GM12878 (cell line): Measurements from ENCODE around the gene PIP4K2A. TPM values are rescaled to one million over a fixed set of nuclear protein-coding genes. Genes with fewer than 3 reads are reported as not detected.

Experiments used
- ATAC-seq: fragments of 200-7000 bp; cut with Tn5 transposase; 3 replicates; pipeline ENCODE4 v1.9.1; 2020; ENCODE audit warnings: mild to moderate bottlenecking, moderate library complexity
- BruUV-seq: library from RNA; stranded (reverse); fragments of 400-500 nt; replicated peaks from 2 replicates; lab custom pipeline; 2021; lab: Mats Ljungman, UMichigan
- CTCF ChIA-PET: fragments of 300-600 bp; sonication (Branson Sonifier 250); formaldehyde crosslinking; extraction: SDS; loops from one replicate; lab custom pipeline; 2021; ENCODE audit warnings: inconsistent platforms; lab: Yijun Ruan, JAX
- POLR2A ChIA-PET: fragments of 350-600 bp; formaldehyde crosslinking; extraction: SDS; loops from one replicate; lab custom pipeline; 2021; ENCODE audit warnings: inconsistent platforms; lab: Charles Lee
- RAD21 ChIA-PET: fragments of 300-600 bp; sonication (Branson Sonifier 250); formaldehyde crosslinking; loops from one replicate; lab custom pipeline; 2023; ENCODE audit warnings: antibody characterized with exemption; ENCODE audit not compliant: unreplicated experiment; lab: Charles Lee
- SMC1A ChIA-PET: fragments of 300-600 bp; sonication (Branson Sonifier 250); formaldehyde crosslinking; loops from one replicate; lab custom pipeline; 2023; ENCODE audit not compliant: unreplicated experiment, uncharacterized antibody; lab: Charles Lee
- DNase-seq: peaks from one replicate; pipeline ENCODE4 v3.0.0-alpha.2; 2011; ENCODE audit warnings: low read depth, low spot score
- FAIRE-seq: peaks from 3 replicates; lab custom pipeline; 2011; peaks lifted over from hg19 to GRCh38; lab: Jason Lieb, UNC
- H2AFZ ChIP-seq: 2 replicates; pipeline ENCODE4 v1.6.0; 2011; ENCODE audit warnings: low read depth, low read length, control low read depth; ENCODE audit not compliant: control insufficient read depth
- H3K27ac ChIP-seq: 2 replicates; pipeline ENCODE4 v1.5.1; 2011; ENCODE audit warnings: control low read depth; ENCODE audit not compliant: control insufficient read depth, insufficient read depth
- H3K27me3 ChIP-seq, 2 experiments: replicated peaks in 1 of 2; 2 replicates each; pipeline versions ENCODE4 v1.6.0 to v1.6.1; 2011; ENCODE audit warnings: low read length in 1 of 2; ENCODE audit not compliant: control insufficient read depth in 2 of 2, insufficient read depth in 2 of 2
- H3K36me3 ChIP-seq, 2 experiments: 2 replicates each; pipeline ENCODE4 v1.5.1; 2011; ENCODE audit warnings: low read length in 1 of 2; ENCODE audit not compliant: control insufficient read depth in 2 of 2, insufficient read depth in 2 of 2
- H3K4me1 ChIP-seq: 2 replicates; pipeline ENCODE4 v1.6.1; 2011; ENCODE audit warnings: mild to moderate bottlenecking, low read length, moderate library complexity, mixed read lengths; ENCODE audit not compliant: control insufficient read depth, insufficient read depth
- H3K4me2 ChIP-seq: 2 replicates; pipeline ENCODE4 v1.6.0; 2011; ENCODE audit warnings: control low read depth; ENCODE audit not compliant: control insufficient read depth, insufficient read depth
- H3K4me3 ChIP-seq: fragments of 200-600 bp; sonication (generic); 2 replicates; pipeline ENCODE4 v1.5.1; 2016
- H3K79me2 ChIP-seq: 2 replicates; pipeline ENCODE4 v1.6.0; 2011; ENCODE audit warnings: low read length; ENCODE audit not compliant: control insufficient read depth, insufficient read depth
- H3K9ac ChIP-seq: 2 replicates; pipeline ENCODE4 v1.8.0; 2011; ENCODE audit warnings: low read length, control low read depth, mixed read lengths; ENCODE audit not compliant: control insufficient read depth, insufficient read depth
- H3K9me3 ChIP-seq: replicated peaks from 3 replicates; pipeline ENCODE4 v1.5.1; 2011; ENCODE audit warnings: mild to moderate bottlenecking, low read length; ENCODE audit not compliant: control insufficient read depth, insufficient read depth
- H4K20me1 ChIP-seq: 2 replicates; pipeline ENCODE4 v1.6.0; 2011; ENCODE audit not compliant: control insufficient read depth, insufficient read depth
- BMI1 ChIP-seq: fragments of 450-650 bp; IDR thresholded peaks from 2 replicates; pipeline ENCODE4 v1.6.1; 2016; ENCODE audit warnings: mild to moderate bottlenecking, moderate library complexity, borderline replicate concordance
- CUX1 ChIP-seq: IDR thresholded peaks from 2 replicates; pipeline ENCODE4 v1.6.1; 2012; ENCODE audit warnings: improper control_type of control experiment, low read depth, low read length; ENCODE audit not compliant: insufficient replicate concordance
- HDGF ChIP-seq: fragments of 450-650 bp; IDR thresholded peaks from 2 replicates; pipeline ENCODE4 v1.6.1; 2016; ENCODE audit warnings: antibody characterized with exemption
- WGBS: methylation state at CpG from one replicate; pipeline ENCODE4 v1.1.6; 2016; ENCODE audit warnings: low lambda C conversion rate; ENCODE audit not compliant: insufficient replicate concordance, insufficient coverage; ENCODE audit errors: missing lambda C conversion rate; 5-methylcytosine and 5-hydroxymethylcytosine counted together
- in situ Hi-C: fragments of 300-500 bp; cut with MboI; formaldehyde crosslinking; loops from 9 replicates; pipeline ENCODE4 v1.14.3; 2018; ENCODE audit warnings: mixed read lengths
- intact Hi-C: fragments of 100-400 bp; cut with micrococcal nuclease; formaldehyde crosslinking; loops from one replicate; pipeline ENCODE4 v1.14.2; 2022; ENCODE audit not compliant: unreplicated experiment
- polyA plus RNA-seq, 11 experiments: library from polyadenylated mRNA; depleted of rRNA in 4 of 11; unstranded in 6 of 11; stranded (reverse) in 5 of 11; fragments of >200 nt; fragmentation: Nextera tagmentation in 4 of 11; fragmentation: Illumina TruSeq in 1 of 11; extraction: Ambion mirVana in 4 of 11; extraction: Trizol in 1 of 11; gene quantifications; 1 replicate in 1 of 11; 2 replicates in 10 of 11; pipeline versions ENCODE4 v1.2.1 to v1.2.3, GENCODE V29; 2011 to 2016; ENCODE audit warnings: inconsistent platforms in 2 of 11, missing spikeins in 2 of 11, low read depth in 1 of 11
- total RNA-seq, 4 experiments: library from RNA; depleted of rRNA in 3 of 4; stranded (reverse); fragments of >200 nt in 3 of 4; fragmentation: Illumina TruSeq in 1 of 4; extraction: Trizol in 1 of 4; gene quantifications; 2 replicates each; pipeline versions ENCODE4 v1.2.1 to v1.2.3, GENCODE V29; 2013 to 2021

The PIP4K2A gene
- total and polyA plus RNA-seq, 10 of the 15 experiments (the other 5 are each of a cell fraction or from before 2014, with no cell fraction given), result 54.3 to 139 (median 84.4) TPM

GRCh38 chr10:22593636-22594198 lies 120.7 kb downstream of the PIP4K2A start:
- H3K4me1 ChIP-seq, result peaks cover 21% of the 10 kb centered on the region
- H3K27ac ChIP-seq, result no peak overlapping the region
- ATAC-seq (no peak), FAIRE-seq (no peak), DNase-seq (no peak)
- peaks cover 8 to 35% of the 10 kb centered on the region in 2 experiments for H3K36me3 ChIP-seq
- no peaks in the 10 kb centered on the region for H3K27me3 ChIP-seq
- no peak overlapping the region for H3K4me3 ChIP-seq
- in situ Hi-C loops, result no loop called here
- intact Hi-C loops, result no loop called here
- WGBS, result 54% methylated on average over 3 of the region's 3 CpGs
- no peaks in the 10 kb centered on the region for H3K9me3 ChIP-seq
- ChIA-PET SMC1A (interaction anchor here (0.8 to 1.4 kb wide), 3 partner anchors 37 to 81 kb away, joined by 3 read pairs; no protein-coding TSS in a partner anchor), CTCF (no interaction called here), RAD21 (interaction anchor here (0.9 kb wide), 1 partner anchor 9 kb away, joined by 3 read pairs; no protein-coding TSS in a partner anchor), POLR2A (no interaction called here)
- no peak for TF ChIP-seq HDGF
- no peak for TF ChIP-seq CUX1
- no peak for TF ChIP-seq BMI1
- no peaks in the 10 kb centered on the region for H4K20me1 ChIP-seq
- peaks cover 22% of the 10 kb centered on the region for H3K79me2 ChIP-seq
- no peak overlapping the region for H2AFZ ChIP-seq
- H3K9ac ChIP-seq, result no peak overlapping the region
- no TSS peak for BruUV-seq
- H3K4me2 ChIP-seq, result no peak overlapping the region
